Keratinocyte (primary cell): ENCODE results near the gene GSTM4.
A peak's percentile ranks its signal among the peaks of the same experiment; 100 is the strongest.

Experiments
- CTCF ChIP-seq, 3 experiments: IDR thresholded peaks in 1 of 3; conservative IDR thresholded peaks in 1 of 3; optimal IDR thresholded peaks in 1 of 3; 2 replicates in 2 of 3; 3 replicates in 1 of 3; pipeline versions ENCODE3 to v1.5.1; 2011; ENCODE audit warnings: low read length in 3 of 3, mild to moderate bottlenecking in 3 of 3, moderate library complexity in 2 of 3, control low read depth in 1 of 3, inconsistent platforms in 1 of 3; ENCODE audit not compliant: insufficient read depth in 2 of 3; ENCODE audit errors: extremely low read depth in 1 of 3
- EZH2 ChIP-seq: IDR thresholded peaks from one replicate; pipeline ENCODE4 v1.6.1; 2012; ENCODE audit warnings: inconsistent platforms, mild to moderate bottlenecking, low read length, moderate library complexity

DNA sequence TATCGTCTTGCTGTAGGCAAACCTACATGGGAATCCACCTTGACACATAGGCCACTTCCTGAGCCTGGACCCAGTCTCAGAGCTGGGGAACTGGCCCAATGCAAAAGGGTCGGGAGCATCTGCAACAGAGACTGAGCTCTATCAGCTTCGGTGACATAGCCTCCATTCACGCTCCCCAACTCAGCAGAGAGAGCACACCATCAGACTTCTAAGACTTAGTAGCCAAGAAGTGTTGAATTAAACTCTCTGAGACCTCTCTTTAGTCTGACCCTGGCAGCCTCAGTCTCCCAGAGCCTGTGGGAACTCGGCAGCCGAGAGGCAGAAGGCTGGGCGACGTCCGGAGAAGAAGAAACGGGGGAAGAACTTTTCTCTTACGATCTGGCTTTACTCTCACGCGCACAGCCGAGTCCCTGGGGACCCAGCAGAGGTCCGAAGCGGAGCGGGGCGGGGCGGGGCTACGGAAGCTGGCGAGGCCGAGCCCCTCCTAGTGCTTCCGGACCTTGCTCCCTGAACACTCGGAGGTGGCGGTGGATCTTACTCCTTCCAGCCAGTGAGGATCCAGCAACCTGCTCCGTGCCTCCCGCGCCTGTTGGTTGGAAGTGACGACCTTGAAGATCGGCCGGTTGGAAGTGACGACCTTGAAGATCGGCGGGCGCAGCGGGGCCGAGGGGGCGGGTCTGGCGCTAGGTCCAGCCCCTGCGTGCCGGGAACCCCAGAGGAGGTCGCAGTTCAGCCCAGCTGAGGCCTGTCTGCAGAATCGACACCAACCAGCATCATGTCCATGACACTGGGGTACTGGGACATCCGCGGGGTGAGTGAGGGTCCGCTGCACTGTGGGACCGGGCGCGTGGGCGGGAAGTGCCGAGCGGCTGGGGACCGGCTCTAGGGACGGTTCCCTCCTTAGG is at the start of gene GSTM4:
- TF ChIP-seq CTCF (optimal IDR thresholded peaks at IDR 0.05 in 1 of 3, IDR thresholded peaks at IDR 0.05 in 1 of 3, conservative IDR thresholded peaks at IDR 0.05 in 1 of 3; ENCODE audit: extremely low read depth in 1 of 3, insufficient read depth in 2 of 3, low read length in 3 of 3) (peak in 1 of 3 experiments; percentile 6), EZH2 (no peak)
